ENCODE measurements around the gene RASA4.
"Not testable (repeated sequence)": the region's sequence is repeated elsewhere in the genome, so short reads cannot be mapped to it uniquely, and the experiment has no call there.

- TF ChIP-seq, protein P1, sequence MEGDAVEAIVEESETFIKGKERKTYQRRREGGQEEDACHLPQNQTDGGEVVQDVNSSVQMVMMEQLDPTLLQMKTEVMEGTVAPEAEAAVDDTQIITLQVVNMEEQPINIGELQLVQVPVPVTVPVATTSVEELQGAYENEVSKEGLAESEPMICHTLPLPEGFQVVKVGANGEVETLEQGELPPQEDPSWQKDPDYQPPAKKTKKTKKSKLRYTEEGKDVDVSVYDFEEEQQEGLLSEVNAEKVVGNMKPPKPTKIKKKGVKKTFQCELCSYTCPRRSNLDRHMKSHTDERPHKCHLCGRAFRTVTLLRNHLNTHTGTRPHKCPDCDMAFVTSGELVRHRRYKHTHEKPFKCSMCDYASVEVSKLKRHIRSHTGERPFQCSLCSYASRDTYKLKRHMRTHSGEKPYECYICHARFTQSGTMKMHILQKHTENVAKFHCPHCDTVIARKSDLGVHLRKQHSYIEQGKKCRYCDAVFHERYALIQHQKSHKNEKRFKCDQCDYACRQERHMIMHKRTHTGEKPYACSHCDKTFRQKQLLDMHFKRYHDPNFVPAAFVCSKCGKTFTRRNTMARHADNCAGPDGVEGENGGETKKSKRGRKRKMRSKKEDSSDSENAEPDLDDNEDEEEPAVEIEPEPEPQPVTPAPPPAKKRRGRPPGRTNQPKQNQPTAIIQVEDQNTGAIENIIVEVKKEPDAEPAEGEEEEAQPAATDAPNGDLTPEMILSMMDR (IDR thresholded peaks at IDR 0.05; ENCODE audit: borderline replicate concordance, extremely low read depth, low read length, poor library complexity, severe bottlenecking), result not testable (repeated sequence)
- TF ChIP-seq EZH2 (IDR thresholded peaks at IDR 0.05; ENCODE audit: borderline replicate concordance, low read depth, low read length, severe bottlenecking), result not testable (repeated sequence)
Observed at GRCh38 chr7:102532127-102532526, 84.4 kb downstream of the RASA4 start.
